HEK293 (cell line): ENCODE data around the gene PARP2.

Experiments
- GLI4 ChIP-seq: fragments of 450-650 bp; formaldehyde crosslinking; IDR thresholded peaks from 2 replicates; pipeline ENCODE4 v1.5.1; 2016; ENCODE audit warnings: missing biosample characterization, missing genetic modification characterization
- ZNF248 ChIP-seq: fragments of 450-650 bp; formaldehyde crosslinking; IDR thresholded peaks from 2 replicates; pipeline ENCODE4 v1.5.1; 2017; ENCODE audit warnings: missing biosample characterization, missing genetic modification characterization
- ZNF830 ChIP-seq: fragments of 450-650 bp; IDR thresholded peaks from 2 replicates; pipeline ENCODE4 v1.5.0; 2018; ENCODE audit warnings: missing biosample characterization, missing genetic modification characterization, low read depth, mild to moderate bottlenecking, moderate library complexity
- TF ChIP-seq, protein P1 (sequence below): fragments of 450-650 bp; formaldehyde crosslinking; IDR thresholded peaks from 2 replicates; pipeline ENCODE4 v1.5.1; 2016; ENCODE audit warnings: missing biosample characterization, missing genetic modification characterization

DNA sequence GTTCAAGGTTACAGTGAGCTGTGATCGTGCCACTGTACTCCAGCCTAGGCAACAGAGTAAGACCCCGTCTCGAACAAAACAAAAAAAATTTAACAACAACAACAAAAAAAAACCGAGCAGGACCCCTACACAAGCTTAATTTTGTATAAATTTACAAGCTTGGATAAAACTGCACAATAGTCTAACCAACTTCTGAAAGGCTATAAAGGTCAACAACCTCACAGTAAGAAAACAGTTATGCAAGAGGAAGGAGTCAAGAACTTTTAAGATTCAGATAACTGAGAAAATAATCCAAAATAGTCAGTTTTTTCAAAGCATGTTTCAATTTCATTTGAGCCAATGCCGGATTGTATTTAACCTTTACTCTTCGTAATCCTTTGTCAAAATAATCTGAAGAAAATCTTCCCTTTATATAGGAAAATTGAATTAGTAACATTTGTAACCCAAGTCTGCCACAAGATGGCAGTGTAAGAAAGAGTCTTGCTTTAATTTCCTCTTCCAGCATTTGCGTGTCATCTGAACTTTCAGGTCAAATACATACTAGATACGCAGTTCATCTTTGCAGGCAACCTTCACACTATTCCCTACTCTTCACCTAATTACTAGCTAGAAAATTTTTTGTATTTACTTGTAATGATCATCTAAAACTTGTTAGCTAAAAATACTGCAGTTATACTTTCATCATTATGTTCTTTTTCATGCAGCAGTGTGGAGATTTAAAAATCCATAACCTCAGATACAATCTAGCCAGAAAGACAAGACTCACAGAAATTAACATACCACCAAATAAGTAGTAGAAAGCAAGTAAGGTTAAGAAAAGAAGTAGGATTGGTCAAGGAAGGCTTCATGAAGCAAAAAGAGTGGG is 16.2 kb upstream of the PARP2 start:
- TF ChIP-seq, protein P1, sequence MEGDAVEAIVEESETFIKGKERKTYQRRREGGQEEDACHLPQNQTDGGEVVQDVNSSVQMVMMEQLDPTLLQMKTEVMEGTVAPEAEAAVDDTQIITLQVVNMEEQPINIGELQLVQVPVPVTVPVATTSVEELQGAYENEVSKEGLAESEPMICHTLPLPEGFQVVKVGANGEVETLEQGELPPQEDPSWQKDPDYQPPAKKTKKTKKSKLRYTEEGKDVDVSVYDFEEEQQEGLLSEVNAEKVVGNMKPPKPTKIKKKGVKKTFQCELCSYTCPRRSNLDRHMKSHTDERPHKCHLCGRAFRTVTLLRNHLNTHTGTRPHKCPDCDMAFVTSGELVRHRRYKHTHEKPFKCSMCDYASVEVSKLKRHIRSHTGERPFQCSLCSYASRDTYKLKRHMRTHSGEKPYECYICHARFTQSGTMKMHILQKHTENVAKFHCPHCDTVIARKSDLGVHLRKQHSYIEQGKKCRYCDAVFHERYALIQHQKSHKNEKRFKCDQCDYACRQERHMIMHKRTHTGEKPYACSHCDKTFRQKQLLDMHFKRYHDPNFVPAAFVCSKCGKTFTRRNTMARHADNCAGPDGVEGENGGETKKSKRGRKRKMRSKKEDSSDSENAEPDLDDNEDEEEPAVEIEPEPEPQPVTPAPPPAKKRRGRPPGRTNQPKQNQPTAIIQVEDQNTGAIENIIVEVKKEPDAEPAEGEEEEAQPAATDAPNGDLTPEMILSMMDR: 0 out of 2 replicates have a peak, but pooled peaks have one; percentile 24
- TF ChIP-seq GLI4: no peak
- no peak for TF ChIP-seq ZNF830 (tag by site-specific recombination)
- TF ChIP-seq ZNF248: no peak
